Activated CD8-positive, alpha-beta memory T cell treated with anti-CD3 and anti-CD28 coated beads, Interleukin-2, amount 50 U/mL, for 1 hour (primary cell): ENCODE data around the gene KRTAP5-2.
"Not testable (repeated sequence)": the region's sequence is repeated elsewhere in the genome, so short reads cannot be mapped to it uniquely, and the experiment has no call there.

Source experiments
- DNase-seq: peaks from one replicate; pipeline ENCODE4 v3.0.0-alpha.2; 2020; ENCODE audit errors: extremely low read depth

KRTAP5-2 gene

DNA sequence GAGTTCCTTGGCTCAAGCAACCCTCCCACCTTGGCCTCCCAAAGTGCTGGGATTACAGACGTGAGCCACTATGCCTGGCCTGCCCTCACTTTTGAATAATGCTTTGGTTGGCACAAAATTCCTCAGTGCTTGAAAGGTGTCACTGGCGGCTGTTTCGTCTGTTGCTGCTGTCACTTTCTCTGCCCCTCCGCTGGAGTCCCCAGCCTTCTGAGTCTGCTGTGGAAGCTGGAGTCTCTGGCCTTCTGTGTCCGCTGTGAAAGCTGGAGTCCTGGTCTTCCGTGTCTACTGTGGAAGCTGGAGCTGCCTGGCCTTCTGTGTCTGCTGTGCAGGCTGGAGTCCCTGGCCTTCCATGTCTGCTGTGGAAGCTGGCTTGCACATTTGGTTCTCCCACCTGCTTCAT, 8.1 kb downstream of the KRTAP5-2 start:
- DNase-seq = no peak

GRCh38 chr11:1589191-1589963, 8.7 kb downstream of the KRTAP5-2 start:
- DNase-seq = not testable (repeated sequence)

DNA sequence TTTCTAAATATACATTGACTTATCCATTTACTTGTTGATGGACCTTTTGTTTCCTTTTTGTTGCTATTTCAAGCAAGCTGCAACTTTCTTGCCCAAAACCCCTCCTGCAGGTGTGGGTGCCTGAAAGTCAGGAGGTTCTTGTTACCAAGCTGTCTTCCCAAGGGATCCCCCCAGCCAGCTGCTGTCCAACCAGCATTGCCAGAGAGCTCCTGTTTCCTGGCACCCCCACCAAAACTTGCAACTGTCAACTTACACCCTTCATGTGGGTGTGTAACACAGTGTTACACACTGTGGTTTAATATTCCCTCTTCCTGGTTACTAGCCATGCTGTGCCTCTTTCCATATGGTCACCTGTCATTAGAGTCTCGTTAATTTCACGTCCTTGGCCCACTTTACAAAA, 11.4 kb downstream of the KRTAP5-2 start:
- no peak for DNase-seq

DNA sequence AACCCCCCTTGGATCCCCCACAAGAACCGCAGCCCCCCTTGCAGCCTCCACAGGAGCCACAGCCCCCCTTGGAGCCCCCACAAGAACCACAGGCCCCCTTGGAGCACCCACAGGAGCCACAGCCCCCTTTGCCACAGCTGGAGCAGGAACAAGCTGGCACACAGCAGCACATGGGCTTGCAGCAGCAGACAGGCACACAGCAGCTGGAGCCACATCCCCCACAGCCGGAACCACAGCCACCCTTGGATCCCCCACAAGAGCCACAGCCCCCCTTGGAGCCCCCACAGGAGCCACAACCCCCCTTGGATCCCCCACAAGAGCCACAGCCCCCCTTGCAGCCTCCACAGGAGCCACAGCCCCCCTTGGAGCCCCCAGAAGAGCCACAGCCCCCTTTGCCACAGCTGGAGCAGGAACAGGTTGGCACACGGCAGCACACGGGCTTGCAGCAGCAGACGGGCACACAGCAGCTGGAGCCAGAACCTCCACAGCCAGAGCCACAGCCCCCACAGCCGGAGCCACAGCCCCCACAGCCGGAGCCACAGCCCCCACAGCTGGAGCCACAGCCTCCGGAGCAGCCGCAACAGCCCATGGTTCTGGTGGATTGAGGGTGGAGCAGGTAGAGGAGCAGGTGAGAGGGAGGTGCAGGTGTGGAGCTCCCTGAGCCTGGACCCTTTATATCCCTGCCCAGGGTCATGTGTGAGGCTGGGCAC, 13.3 kb downstream of the KRTAP5-2 start, which contains the start of gene KRTAP5-1:
TSS of gene KRTAP5-1 (minus strand) at position 623 of the 710 bp plus-strand sequence. CDS start at position 589, 34 bp downstream.
- DNase-seq = not testable (repeated sequence)

DNA sequence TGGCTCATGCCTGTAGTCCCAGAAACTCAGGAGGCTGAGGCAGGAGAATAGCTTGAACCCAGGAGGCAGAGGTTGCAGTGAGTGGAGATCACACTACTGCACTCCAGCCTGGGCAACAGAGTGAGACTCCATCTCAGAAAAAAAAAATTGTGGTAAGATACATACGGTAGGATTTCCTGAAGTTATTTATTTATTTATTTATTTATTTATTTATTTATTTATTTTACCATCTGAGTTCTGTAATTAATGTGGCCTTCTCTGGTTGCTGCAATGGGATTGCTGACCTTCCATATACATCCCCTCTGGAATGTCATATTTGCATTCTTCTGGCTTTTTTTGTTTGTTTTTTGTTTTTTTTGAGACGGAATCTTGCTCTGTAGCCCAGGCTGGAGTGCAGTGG, 15.2 kb downstream of the KRTAP5-2 start:
- DNase-seq = not testable (repeated sequence)

GRCh38 chr11:1581976-1582375, 16.1 kb downstream of the KRTAP5-2 start:
- DNase-seq = no peak

- DNase-seq = no peak
Observed at GRCh38 chr11:1576825-1577224, 21.3 kb downstream of the KRTAP5-2 start.

- DNase-seq = not testable (repeated sequence)
Observed at GRCh38 chr11:1575756-1576155, 22.3 kb downstream of the KRTAP5-2 start.

DNA sequence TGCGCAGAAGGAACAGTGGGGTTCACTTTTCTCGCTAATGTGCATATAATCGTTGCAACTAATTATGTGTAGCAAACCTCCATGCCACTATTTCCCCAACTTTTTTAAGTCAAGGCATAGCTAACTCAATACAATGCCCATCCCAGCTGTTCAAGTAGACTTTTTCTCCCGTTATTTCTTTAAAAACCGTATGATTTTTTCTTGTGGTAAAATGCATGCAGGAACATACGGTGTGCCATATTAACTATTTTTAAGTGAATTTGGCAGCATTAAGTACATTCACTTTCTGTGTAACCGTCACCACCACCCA, 23.2 kb downstream of the KRTAP5-2 start:
- DNase-seq = no peak

DNA sequence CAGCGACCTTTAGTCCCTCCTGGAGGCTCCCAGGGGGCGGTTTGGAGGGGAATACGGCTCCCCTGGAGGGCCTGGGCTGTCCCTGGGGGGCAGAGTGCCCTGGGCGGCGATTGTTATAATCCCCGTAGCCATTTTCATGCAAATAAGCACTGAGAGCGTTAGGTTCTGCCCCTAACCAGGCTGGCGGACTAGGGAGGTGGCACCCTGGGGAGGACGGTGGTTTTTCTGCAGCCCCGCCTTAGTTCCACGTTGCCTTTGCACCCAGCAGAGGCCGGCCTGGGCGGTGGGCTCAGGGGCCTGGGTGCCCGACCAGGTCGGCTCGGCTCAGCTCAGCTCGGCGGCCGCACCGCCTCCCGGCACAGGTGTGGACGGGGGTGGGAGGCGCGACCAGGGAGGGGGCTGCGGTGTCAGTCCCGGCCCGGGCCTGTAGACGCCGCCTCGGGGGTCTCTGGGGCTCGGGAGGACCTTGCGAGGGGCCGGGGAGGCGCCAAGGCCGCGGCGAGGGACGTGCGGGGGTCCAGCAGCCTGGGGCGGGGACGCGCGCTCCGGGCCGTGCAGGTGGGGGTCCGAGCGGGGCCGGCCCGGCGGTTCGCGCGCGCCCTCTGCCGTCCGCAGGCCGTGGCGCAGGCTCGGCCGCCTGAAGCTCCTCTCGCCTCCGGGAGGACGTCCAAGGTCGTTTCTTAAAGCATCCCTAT, 23.7 kb downstream of the KRTAP5-2 start:
- no peak for DNase-seq

DNA sequence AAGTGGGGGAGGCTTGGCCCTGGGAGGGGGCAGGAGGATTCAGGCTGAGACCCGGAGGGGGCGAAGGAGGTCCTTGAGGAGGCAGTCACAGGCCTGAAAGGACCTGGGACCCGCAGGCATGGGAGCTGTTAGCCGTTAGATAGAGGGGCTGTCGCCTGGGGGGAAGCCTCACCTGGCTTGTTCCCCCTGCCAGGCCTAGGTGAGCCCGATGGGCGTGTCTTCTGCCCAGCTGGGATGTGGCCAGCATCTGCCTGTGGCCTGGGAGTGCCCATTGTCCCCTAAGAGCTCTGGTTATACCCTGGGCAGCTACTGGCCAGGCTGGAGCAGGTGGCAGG, 24.2 kb downstream of the KRTAP5-2 start:
- DNase-seq = no peak

DNA sequence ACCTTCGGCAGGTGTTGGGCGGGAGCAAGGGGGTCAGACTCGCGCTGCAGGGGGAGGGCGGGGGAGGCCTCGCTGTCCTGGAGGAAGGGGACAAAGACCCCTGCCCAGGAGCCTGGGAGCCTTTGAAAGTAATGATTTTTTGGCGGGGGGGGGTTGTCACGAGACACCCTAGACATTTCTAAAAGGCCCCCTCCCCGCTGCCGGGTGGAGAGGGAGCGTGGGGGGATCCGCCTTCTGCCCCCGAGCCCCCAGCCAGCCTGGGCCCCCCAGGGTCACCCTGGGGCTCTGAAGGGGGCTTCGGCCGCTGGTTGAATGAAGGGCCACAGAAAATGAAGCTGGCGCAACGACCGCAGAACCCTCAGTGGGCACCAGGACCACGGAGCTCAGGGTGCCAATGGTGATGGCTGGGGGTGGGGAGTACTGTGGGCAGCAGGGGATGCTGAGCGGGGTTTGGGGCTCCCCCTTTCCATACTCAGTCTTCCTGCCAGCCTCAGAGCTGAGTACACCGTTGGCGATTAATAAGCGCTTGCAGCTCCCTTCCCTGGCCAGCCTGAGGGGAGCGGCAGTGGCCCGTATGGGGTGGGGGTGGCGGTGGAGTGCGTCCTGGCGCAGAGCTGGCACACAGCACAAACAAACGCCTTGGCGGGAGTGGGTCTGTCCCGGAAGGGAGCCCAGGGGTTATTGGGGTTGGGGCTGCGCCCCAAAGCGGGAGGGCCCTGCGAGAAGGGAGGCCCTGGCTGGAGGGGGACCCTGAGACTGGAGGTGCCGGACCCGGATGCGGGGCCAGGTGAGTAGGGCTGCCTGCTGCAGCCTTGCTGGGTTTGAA, 24.8 kb downstream of the KRTAP5-2 start:
- DNase-seq = no peak

DNA sequence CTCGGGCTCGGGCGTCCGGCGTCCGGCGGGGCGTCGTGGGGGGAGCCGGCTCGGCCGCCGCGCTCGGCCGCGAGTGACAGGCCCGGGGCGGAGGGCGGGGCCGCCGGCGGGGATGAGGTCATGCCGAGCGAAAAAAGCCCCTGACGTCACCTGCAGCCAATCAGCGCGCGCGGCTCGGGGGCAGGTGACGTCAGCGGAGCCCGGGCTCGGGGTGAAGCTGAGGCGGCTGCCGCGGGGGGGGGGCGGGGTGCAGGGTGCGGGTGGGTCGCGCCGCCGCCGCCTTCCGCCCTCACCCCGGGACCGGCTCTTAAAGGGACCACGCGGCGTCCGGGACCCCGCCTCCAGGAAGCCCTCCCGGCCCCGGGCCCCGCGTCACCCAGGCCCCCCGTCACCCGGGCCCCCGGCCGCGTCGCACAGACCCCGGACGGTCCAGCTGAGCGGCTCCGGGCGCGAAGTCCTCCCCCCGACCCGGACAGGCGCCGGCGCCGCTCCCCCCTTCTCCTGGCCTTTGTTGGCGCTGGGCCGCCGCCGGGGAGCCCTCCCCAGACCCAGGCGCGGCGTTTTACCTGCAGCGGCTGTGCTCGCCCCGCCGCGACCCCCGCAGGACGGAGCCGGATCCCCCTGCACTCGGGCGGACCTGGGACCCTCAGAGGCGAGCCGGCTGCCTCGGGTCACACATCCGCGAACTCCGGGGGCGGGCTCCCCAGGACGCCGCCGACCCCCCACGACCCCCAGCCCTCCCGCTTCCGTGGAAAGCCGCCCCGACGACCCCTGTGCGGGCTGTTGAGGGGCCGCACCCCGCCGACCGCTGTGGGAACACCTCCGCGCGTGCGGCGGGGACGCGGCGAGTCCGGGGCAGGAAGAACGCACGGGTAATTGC, 25.7 kb downstream of the KRTAP5-2 start, which contains the start of gene DUSP8:
TSS of gene DUSP8 (minus strand) at position 75 of the 880 bp plus-strand sequence. CDS start 6,445 bp downstream, outside the sequence.
- peak; percentile 89 for DNase-seq

DNA sequence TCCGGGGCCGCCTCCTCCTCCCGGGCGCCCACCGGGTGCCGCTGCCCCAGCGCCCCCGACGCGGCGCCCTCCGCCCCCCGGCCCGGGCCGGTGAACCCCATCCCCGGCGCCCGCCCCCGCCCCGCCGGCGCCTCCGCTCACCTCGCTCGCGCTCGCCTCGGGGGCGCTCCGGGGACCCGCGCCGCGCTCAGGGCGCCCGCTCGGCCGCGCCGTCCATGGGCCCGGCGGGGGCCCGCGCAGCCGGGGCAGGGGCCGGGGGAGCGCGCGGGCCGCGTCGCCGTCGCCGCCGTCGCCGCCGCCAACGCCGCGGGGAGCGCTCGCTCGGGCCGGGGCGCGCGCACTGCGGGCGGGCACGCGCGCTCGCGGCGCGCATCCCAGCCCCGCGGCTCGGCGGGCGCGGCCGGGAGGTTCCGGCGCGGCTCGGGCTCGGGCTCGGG, 26.3 kb downstream of the KRTAP5-2 start:
- DNase-seq = no peak

DNA sequence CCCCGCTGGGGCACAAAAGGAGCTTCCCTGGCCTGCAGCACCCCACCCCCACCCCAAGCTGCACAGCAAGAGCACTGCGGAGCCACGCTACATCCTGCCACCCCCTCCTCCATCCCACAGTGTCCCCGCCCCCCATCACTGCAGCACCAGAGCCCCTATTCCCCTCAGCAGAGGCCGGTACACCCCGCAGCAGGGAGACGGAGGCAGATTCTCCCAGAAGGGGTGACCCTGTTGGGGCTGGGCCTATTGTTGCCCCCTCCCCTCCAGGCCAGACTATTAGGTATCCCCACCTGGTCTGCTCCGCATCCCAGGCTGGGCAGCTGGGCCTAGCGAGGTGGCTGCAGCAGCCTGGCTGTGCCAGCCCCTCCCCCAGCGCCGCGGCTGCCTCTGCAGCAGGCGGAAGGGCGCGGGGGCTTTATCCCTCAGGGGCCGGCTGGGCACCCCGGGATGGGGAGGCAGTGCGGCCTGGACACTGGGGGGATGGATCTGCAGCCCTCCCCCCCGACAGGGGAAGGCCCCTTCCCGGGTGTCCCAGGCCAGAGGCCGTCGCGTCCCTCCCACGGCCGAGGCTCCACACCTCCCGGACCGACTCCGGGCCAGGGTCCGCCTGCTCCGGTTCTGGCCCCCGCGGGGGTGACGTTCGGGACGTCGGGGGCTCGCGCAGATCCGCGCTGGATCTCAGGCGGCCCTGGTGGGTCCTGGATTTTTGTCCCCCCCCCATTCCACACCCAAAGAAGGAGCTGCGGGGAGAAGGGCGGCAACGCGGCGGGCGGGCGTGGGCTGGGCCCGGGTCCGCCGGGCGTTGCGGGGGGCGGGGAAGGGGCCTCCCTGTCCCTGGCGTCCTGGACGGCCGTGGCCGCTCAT, 27.0 kb downstream of the KRTAP5-2 start:
- DNase-seq = no peak

DNA sequence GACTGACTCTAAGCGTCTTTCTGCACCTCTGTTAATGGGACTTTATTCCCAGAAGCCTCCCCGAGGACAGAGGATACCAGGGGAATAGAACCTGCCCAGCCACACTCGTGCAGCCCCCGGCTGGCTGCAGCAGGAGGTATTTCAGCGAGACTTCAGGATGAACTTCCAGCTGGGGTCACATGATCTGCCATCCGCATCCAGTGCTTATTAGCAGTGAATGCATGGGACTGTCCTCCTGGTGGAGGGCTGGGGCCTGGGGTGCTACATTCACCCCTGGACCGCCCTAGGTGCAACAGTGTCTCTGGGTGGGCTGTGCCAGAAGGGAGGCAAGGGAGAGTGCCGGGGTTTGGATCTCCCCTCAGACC, 27.6 kb downstream of the KRTAP5-2 start:
- DNase-seq = no peak

- no peak for DNase-seq
Observed at GRCh38 chr11:1570001-1570453, 28.1 kb downstream of the KRTAP5-2 start.

DNA sequence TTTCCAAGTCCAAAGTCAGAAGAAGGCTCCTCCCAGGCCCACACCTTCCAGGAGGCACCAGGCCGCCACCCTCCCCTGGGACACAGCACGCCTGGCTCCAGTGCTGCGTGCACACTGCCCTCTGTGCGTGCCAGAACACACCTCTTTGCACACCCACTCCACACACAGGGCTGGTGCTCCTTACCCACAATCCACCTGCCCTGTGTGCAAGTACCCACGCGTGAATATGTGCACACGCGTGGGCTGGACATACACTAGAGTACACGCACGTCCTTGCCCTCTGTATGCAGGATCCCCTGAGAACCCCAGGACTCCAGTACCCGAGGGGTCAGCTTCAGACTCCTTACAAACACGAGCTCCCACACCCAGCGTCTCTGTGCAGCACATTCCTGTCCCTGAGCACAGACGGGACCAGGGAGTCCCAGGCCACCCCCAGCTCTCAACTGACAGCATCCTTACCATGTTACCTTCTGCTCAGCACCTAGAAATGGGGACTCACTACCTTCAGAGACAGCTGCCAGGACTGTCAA, 28.8 kb downstream of the KRTAP5-2 start:
- no peak for DNase-seq

DNA sequence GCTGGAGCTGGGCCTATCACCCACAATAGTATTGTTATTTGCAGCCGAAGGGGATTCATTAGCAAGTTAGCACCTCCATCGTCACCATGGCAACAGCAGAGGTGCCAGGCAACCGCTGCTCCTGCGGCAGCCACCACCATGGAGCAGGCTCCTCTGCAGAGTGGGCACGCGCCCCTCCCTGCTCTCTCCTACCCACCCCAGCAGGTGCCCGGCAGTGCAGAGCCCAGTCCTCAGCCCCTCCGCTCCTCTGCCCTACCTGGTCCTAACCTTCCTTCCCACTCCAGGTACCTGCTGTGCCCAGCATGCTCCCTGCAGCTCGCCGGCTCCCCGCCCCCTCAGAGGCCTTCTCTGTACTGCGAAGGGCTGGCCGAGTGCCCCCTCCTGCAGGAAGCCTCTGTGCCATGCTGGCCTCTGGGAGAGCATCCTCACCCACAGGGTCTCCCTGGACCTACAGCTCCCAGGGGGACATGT, 29.6 kb downstream of the KRTAP5-2 start:
- DNase-seq = peak; percentile 49
